Lower leg skin (tissue), 3 donors: ENCODE measurements around the gene PALLD.

Source experiments
- POLR2A ChIP-seq, 2 donors: fragments of 450-650 bp; IDR thresholded peaks; one replicate each; pipeline ENCODE4 v1.6.1; 2016 to 2017; ENCODE audit warnings: antibody characterized with exemption in 2 of 2, mild to moderate bottlenecking in 1 of 2, moderate library complexity in 1 of 2
- TF ChIP-seq, protein P1 (sequence below), 3 donors: fragments of 450-650 bp; IDR thresholded peaks; one replicate each; pipeline ENCODE4 v1.5.1; 2016; ENCODE audit warnings: antibody characterized with exemption in 3 of 3, mild to moderate bottlenecking in 3 of 3, moderate library complexity in 2 of 3

- TF ChIP-seq, protein P1, sequence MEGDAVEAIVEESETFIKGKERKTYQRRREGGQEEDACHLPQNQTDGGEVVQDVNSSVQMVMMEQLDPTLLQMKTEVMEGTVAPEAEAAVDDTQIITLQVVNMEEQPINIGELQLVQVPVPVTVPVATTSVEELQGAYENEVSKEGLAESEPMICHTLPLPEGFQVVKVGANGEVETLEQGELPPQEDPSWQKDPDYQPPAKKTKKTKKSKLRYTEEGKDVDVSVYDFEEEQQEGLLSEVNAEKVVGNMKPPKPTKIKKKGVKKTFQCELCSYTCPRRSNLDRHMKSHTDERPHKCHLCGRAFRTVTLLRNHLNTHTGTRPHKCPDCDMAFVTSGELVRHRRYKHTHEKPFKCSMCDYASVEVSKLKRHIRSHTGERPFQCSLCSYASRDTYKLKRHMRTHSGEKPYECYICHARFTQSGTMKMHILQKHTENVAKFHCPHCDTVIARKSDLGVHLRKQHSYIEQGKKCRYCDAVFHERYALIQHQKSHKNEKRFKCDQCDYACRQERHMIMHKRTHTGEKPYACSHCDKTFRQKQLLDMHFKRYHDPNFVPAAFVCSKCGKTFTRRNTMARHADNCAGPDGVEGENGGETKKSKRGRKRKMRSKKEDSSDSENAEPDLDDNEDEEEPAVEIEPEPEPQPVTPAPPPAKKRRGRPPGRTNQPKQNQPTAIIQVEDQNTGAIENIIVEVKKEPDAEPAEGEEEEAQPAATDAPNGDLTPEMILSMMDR (IDR thresholded peaks at IDR 0.05) = no peak
- TF ChIP-seq POLR2A (IDR thresholded peaks at IDR 0.05) = no peak
Observed at GRCh38 chr4:168586926-168587325, 90.1 kb downstream of the PALLD start.
